ENCODE data around the gene TPRN. TPM values are rescaled to one million over a fixed set of nuclear protein-coding genes. Genes with fewer than 3 reads are reported as not detected.

Gene TPRN
- total RNA-seq, 1 donor from 2014 or later, result 8.2 TPM

DNA sequence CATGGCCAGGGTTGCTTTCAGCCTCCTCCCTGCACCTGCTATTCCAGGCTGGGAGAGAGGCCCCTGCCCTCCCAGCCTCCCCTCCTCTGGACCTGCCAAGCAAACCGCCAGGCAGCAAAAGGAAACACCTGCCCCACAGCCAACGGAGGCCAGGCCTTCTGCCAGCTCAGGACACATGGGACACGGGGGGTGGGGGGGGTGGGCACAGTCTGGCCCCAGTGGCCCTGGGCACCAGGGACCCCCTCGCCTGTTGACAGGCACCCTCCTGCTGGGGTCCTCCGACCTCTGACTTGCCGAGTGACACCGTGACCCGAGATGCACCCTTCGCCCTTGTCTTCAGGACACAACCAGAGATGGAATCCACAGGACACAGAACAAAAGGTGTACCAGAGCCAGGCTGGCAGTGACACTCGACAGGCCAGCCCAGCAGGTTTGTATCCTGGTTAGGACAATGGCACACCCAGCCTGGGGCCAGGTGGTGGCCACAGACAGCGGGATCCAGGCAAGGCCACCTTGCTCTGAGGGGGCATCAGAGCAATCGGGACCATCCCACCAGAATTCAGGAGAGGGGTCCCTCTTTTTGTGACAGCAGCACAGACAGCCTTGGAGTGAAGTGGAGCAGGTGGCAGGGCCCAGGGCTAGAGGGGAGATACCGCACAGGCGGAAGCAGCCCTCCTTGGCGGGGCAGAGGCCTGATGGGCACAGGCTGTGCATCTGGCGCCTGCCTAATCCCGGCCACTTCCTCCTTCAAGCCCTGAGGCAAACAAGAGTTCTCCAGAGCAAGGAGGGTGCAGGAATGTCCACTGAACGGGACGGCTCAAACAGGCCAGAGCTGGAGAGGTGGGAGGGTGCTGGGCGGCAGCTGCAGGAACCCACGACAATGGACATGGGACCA, 27.4 kb downstream of the TPRN start:
- H3K4me3 Mint-ChIP-seq (ENCODE audit: unreplicated experiment), result peak overlapping the region; percentile 25
- no peaks in the 10 kb centered on the region for H3K9me3 Mint-ChIP-seq (ENCODE audit: unreplicated experiment)
- peaks cover 16% of the 10 kb centered on the region for H3K27me3 Mint-ChIP-seq (ENCODE audit: unreplicated experiment)
- DNase-seq (ENCODE audit: low spot score), result no peak
- no peak overlapping the region for H3K27ac Mint-ChIP-seq (ENCODE audit: unreplicated experiment)
- TF ChIP-seq, protein P1, sequence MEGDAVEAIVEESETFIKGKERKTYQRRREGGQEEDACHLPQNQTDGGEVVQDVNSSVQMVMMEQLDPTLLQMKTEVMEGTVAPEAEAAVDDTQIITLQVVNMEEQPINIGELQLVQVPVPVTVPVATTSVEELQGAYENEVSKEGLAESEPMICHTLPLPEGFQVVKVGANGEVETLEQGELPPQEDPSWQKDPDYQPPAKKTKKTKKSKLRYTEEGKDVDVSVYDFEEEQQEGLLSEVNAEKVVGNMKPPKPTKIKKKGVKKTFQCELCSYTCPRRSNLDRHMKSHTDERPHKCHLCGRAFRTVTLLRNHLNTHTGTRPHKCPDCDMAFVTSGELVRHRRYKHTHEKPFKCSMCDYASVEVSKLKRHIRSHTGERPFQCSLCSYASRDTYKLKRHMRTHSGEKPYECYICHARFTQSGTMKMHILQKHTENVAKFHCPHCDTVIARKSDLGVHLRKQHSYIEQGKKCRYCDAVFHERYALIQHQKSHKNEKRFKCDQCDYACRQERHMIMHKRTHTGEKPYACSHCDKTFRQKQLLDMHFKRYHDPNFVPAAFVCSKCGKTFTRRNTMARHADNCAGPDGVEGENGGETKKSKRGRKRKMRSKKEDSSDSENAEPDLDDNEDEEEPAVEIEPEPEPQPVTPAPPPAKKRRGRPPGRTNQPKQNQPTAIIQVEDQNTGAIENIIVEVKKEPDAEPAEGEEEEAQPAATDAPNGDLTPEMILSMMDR (IDR thresholded peaks at IDR 0.05; ENCODE audit: unreplicated experiment), result no peak
- H3K36me3 Mint-ChIP-seq (ENCODE audit: low read depth, unreplicated experiment), result peaks cover 8% of the 10 kb centered on the region
- no peaks in the 10 kb centered on the region for H3K4me1 Mint-ChIP-seq (ENCODE audit: unreplicated experiment)

DNA sequence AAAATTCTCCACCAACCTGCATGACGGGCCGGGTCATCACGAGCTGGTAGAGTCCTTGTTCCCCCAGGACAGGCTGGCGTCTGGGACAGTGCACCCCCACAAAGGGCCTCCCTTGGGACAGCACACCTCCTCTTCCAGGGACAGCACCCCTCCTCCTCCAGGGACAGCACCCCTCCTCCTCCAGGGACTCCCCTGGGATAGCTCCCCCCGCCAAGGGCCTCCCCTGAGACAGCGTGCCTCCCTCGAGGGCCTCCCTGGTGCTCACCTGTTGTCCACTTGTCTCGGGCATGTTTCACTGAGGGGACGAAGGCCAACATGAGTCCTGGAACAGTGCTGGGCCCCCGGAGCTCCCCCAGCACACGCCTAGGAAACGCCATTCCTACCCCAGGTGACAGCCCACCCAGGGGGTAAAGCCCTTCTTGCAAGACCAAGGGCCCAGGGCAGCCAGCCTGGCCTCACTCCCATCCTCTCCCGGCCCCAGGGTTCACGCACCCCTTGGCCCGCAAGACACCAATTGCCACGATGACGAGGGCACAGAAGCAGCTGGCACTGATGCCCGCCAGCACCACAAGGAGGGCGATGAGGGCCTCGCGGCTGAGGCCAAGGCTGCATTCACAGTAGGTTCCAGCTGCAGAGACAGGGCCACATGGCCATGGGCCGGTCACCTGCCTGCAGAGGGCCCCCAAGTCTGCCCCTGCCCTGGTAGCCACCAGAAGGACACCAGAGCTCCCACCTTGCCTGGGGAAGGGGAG, 29.2 kb downstream of the TPRN start:
- no peak for DNase-seq (ENCODE audit: low spot score)
- Mint-ChIP-seq H3K27me3 (ENCODE audit: unreplicated experiment) (peaks cover 15% of the 10 kb centered on the region), H3K36me3 (ENCODE audit: low read depth, unreplicated experiment) (no peaks in the 10 kb centered on the region), H3K27ac (ENCODE audit: unreplicated experiment) (no peak overlapping the region), H3K4me1 (ENCODE audit: unreplicated experiment) (no peaks in the 10 kb centered on the region), H3K4me3 (ENCODE audit: unreplicated experiment) (no peak overlapping the region), H3K9me3 (ENCODE audit: unreplicated experiment) (no peaks in the 10 kb centered on the region)
- TF ChIP-seq, protein P1 (IDR thresholded peaks at IDR 0.05; ENCODE audit: unreplicated experiment), result no peak

DNA sequence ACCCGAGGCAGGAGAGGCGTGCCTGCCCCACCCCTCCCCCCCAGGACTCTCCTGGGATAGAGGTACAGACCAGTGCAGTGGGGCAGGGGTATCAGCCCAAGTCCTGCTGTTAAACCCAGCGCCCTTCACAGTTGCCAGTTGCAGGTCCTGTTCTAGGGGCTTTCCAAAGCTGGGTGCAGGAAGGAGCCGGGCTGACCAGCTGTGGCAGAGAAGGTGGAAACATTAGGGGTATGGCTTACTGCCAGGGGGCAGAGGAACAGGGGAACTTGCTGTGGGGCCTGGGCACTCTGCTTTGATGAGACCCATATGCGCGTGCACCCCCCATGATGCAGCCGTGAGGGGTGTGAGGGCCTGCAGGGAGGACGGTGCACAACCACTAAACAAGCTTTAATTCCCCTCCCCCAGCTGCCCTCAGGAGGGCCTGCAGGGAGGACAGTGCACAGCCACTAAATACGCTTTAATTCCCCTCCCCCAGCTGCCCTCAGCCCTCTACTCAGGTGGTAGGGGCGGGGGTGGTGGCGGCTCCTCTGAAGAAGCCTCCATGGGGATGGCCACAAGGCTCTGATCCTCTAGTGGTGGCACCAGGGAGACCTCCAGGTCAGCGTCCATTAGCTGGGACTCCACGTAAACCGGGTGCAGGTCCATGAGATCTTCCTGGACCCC, 29.9 kb downstream of the TPRN start:
- H3K27ac Mint-ChIP-seq (ENCODE audit: unreplicated experiment), result no peak overlapping the region

DNA sequence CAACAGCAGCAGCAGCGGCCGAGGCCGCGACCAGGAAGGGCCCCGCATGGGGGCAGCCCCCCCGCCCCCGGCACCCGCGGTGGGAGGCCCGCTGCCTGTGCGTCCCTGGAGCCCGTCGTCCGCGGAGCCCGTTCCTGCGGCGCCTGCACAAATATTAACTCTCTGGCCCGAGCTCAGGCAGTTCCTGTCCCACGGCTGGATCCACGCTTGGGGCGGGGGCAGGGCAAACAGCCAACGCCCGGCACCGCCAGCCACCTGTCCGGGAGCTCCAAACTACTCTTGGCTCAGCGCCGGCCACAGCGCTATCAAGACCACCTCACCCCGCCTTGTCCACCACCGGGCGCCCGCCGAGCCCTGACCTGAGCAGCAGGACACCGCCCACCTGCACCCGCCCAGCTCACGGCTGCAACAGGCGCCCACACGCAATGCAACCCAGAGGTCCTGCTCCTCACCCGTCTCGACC, 30.6 kb downstream of the TPRN start, which contains the start of gene LRRC26:
Gene LRRC26 (minus strand): TSS at position 156 of the 463 bp plus-strand sequence. CDS start 108 bp downstream, at position 48.
- Mint-ChIP-seq H3K27ac (ENCODE audit: unreplicated experiment) (no peak within 1 kb of the TSS), H3K4me3 (ENCODE audit: unreplicated experiment) (no peak within 1 kb of the TSS), H3K36me3 (ENCODE audit: low read depth, unreplicated experiment) (no peaks in the 10 kb centered on the region), H3K4me1 (ENCODE audit: unreplicated experiment) (no peaks in the 10 kb centered on the region), H3K9me3 (ENCODE audit: unreplicated experiment) (no peaks in the 10 kb centered on the region), H3K27me3 (ENCODE audit: unreplicated experiment) (peaks cover 14% of the 10 kb centered on the region)
- DNase-seq (ENCODE audit: low spot score), result no peak
- TF ChIP-seq, protein P1 (IDR thresholded peaks at IDR 0.05; ENCODE audit: unreplicated experiment), result no peak

More for the DNA sequence above, 29.9 kb downstream of the TPRN start:
- Mint-ChIP-seq H3K4me1 (ENCODE audit: unreplicated experiment) (no peaks in the 10 kb centered on the region), H3K9me3 (ENCODE audit: unreplicated experiment) (no peaks in the 10 kb centered on the region), H3K27me3 (ENCODE audit: unreplicated experiment) (peaks cover 12% of the 10 kb centered on the region), H3K36me3 (ENCODE audit: low read depth, unreplicated experiment) (no peaks in the 10 kb centered on the region), H3K4me3 (ENCODE audit: unreplicated experiment) (no peak overlapping the region)
- TF ChIP-seq, protein P1 (IDR thresholded peaks at IDR 0.05; ENCODE audit: unreplicated experiment), result no peak
- DNase-seq (ENCODE audit: low spot score), result no peak

Measured in endothelial cell (in vitro differentiated cells).